H1 (cell line): ENCODE results near the gene EIF2B2. TPM values are rescaled to one million over a fixed set of nuclear protein-coding genes. Genes with fewer than 3 reads are reported as not detected.

ENCODE experiments used
- CHD1 ChIP-seq: IDR thresholded peaks from 2 replicates; pipeline ENCODE4 v1.6.1; 2012; ENCODE audit warnings: low read depth, low read length, improper control_type of control experiment
- SUZ12 ChIP-seq: fragments of 200-600 bp; sonication (generic); IDR thresholded peaks from 2 replicates; pipeline ENCODE4 v1.6.1; 2012; ENCODE audit warnings: mild to moderate bottlenecking, inconsistent platforms, low read length, moderate library complexity, mixed read lengths
- TAF1 ChIP-seq: IDR thresholded peaks from 2 replicates; pipeline ENCODE4 v1.6.1; 2011; ENCODE audit warnings: mild to moderate bottlenecking, low read depth, low read length
- polyA plus RNA-seq, 7 experiments: library from polyadenylated mRNA; depleted of rRNA in 3 of 7; stranded (reverse) in 5 of 7; unstranded in 2 of 7; fragments of >200 nt in 5 of 7; fragments of 200-250 nt in 2 of 7; gene quantifications; 1 replicate in 5 of 7; 2 replicates in 1 of 7; 4 replicates in 1 of 7; pipeline versions ENCODE4 v1.2.1 to v1.2.3, GENCODE V29; 2011 to 2013; ENCODE audit warnings: missing spikeins in 2 of 7, mixed read lengths in 2 of 7
- total RNA-seq: library from RNA; stranded (reverse); fragmentation: NEBNext Ultra II Directional; extraction: Animal tissue kit (Norgen Biotek cat#: 25700); gene quantifications from 2 replicates; pipeline ENCODE4 v1.2.1, GENCODE V29; 2021

The EIF2B2 gene
- total and polyA plus RNA-seq, 2 of the 8 experiments (the other 6 are each of a cell fraction or from before 2014, with no cell fraction given), result 42.6 to 79.9 TPM

DNA sequence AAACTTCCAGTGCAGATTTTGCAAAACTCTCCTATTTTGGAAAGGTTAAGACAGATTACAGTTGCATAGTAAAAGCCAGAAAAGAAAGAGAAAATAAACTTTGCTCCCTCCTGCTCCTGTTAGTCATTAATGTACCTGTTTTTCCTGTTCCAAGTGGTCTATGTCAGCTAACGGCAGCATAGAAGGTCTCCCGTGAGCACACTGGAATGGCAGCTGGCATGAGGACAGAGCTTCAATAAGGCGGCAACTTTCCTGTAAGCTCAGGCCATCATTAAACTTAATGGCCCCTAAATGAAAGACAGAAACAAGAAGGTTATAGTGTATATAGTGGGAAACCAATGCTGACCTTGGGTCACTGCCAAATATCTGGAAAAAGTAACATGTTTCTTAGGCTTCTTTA lies 16.0 kb downstream of the EIF2B2 start (continued):
- no peak for TF ChIP-seq CHD1
- no peak for TF ChIP-seq TAF1
- no peak for TF ChIP-seq SUZ12
